Subcutaneous adipose tissue (tissue), 4 donors: ENCODE results near the gene DHRSX. TPM values are rescaled to one million over a fixed set of nuclear protein-coding genes. Genes with fewer than 3 reads are reported as not detected.

Source experiments
- CTCF ChIP-seq: fragments of 450-650 bp; IDR thresholded peaks from one replicate; pipeline ENCODE4 v1.5.1; 2016; ENCODE audit warnings: low read depth, mild to moderate bottlenecking, control low read depth, antibody characterized with exemption, moderate library complexity
- total RNA-seq, 4 donors: library from RNA; depleted of rRNA; stranded (reverse); fragments of >200 nt; gene quantifications; one replicate each; pipeline ENCODE4 v1.1.0, GENCODE V29; 2016

The DHRSX gene
- total RNA-seq, 4 donors from 2014 or later = 17.0 to 34.2 (median 24.5) TPM

DNA sequence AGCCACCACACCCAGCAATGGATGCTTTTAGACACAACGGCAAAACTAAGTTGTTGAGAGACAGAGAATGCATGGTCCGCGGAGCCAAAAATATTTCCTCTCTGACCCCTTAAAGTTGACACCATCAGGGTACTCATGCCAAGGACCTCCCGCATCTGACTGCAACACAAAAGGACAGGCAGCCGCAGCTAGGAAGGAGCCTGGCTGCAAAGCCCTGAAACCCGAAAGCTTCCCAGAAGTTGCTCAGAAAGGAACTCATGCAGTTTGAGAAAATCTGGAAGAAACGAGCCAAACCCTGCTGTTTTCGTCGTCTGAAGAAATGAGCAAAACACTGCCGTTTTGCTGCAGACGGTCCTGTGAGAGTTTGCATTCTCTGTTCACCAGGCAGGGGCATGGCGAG lies 16.5 kb downstream of the DHRSX start:
- no peak for TF ChIP-seq CTCF

- TF ChIP-seq CTCF = no peak
Measured at GRCh38 chrX:2483398-2484060, 17.2 kb downstream of the DHRSX start.

DNA sequence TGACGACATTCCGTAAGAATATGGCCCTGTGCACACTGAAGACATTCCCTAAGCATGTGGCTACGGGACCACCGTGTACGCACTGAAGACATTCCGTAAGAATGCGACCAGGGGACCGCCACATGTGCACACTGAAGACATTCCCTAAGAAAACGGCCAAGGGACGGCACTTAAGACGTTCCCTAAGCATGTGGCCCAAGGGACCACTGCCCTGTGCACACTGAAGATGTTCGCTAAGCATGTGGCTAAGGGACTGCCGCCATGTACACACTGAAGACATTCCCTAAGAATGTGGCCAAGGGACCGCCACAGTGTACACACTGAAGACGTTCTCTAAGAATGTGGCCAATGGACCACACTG lies 21.4 kb downstream of the DHRSX start:
- no peak for TF ChIP-seq CTCF

DNA sequence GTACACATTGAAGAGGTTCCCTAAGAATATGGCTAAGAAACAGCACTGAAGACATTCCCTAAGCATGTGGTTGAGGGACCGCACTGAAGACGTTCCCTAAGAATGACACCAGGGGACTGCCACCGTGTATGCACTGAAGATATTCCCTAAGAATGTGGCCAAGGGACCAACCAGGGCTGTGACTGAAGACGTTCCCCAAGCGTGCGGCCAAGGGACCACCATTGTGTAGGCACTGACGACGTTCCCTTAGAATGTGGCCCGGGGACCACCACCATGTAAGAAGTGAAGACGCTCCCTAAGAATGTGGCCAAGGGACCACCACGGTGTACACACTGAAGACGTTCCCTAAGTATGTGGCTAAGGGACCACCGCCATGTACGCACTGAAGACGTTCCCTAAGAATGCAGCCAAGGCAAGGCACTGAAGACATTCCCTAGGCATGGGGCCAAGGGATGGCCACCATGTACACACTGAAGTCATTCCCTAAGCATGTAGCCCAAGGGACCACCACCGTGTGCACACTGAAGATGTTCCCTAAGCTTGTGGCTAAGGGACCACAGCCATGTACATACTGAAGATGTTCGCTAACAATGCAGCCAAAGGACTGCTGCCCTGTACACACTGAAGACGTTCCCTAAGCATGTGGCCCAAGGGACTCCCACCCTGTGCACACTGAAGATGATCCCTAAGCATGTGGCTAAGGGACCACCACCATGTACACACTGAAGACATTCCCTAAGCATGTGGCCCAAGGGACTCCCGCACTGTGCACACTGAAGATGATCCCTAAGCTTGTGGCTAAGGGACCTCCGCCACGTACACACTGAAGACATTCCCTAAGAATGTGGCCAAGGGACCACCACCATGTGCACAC lies 22.0 kb downstream of the DHRSX start:
- no peak for TF ChIP-seq CTCF

DNA sequence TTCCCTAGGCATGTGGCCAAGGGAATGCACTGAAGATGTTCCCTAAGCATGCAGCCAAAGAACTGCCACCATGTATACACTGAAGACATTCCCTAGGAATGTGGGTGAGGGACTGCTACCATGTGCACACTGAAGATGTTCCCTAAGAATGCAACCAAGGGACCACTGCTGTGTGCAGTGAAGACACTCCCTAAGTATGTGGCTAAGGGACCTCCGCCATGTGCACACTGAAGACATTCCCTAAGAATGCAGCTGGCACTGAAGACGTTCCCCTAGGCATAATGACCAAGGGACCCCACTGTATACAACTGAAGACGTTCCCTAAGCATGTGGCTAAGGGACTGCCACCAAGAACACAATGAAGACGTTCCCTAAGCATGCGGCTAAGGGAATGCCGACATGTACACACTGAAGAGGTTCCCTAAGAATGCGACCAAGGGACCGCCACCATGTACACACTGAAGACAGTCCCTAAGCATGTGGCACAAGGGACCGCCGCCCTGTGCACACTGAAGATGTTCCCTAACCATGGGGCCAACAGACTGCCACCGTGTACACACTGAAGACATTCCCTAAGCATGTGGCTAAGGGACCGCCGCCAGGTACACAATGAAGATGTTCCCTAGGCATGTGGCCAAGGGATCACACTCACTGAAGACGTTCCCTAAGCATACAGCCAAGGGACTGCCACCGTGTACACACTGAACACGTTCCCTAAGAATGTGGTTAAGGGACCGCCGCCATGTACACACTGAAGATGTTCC lies 25.6 kb downstream of the DHRSX start:
- TF ChIP-seq CTCF = no peak

GRCh38 chrX:2474280-2474962 lies 26.4 kb downstream of the DHRSX start:
- no peak for TF ChIP-seq CTCF
